ENCODE results near the gene ZNF569.
A peak's percentile ranks its signal among the peaks of the same experiment; 100 is the strongest.
"Not testable (repeated sequence)": the region's sequence is repeated elsewhere in the genome, so short reads cannot be mapped to it uniquely, and the experiment has no call there.

The ZNF569 gene

DNA sequence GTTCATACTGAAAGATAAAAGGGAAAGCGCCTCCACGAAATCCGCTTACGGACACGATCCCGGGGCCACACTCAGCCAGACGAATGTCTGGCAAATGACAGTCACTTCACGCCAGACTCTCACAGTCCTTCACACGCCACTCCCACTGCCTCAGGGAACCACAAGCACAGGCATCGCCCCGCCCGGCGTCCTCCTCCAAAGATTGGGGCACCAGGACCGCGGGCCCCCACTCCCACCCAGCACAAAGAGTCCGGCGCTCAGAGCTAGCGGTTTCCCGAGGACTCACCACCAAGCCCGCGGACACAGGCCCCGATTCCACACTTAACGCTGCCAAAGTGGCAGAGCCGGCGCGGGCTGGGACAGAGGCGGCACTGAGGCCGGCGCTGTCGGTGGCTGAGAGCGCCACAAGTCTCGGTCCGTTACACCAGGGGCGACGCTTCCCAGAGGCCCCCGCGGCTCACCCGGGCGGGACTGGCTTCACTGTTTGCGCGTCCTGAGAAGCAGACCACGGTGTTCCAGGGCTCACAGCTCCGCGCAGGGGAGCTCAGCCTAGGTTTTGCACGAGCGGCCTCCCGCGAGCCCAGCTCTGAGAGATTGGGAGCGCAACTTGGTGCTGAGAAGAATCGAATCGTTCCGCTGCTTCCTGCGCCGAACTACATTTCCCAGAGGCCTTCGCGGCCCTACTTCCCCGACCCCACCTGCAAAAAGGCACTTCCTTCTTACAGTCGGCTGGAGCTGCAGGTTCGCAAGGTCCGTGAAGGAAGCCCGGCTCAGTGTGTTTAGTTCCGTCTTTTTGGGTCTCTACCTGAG lies at the start of gene ZNF569:
TSS of gene ZNF569 (minus strand) at position 647 of the 810 bp plus-strand sequence. CDS start 22,523 bp downstream, outside the sequence.
- DNase-seq, result peak; percentile 89

DNA sequence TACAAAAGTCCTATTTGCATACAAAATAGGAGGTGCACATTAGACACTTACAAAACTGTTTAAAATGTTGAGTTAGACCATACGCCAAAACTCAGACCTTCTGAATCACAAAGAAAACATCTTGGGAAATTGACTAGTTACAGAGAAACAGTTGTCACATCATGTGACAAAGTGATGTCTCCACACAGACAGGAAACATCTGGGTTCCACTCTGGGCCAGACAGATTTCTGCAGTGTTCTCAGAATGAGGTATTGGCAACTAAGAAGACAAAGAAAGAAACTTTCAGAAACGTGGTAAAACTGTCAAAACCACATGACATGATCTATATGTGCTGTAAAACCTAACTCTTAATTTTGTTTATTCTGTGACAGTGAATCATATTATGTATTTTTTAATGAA lies 46.2 kb upstream of the ZNF569 start:
- DNase-seq, result no peak

DNA sequence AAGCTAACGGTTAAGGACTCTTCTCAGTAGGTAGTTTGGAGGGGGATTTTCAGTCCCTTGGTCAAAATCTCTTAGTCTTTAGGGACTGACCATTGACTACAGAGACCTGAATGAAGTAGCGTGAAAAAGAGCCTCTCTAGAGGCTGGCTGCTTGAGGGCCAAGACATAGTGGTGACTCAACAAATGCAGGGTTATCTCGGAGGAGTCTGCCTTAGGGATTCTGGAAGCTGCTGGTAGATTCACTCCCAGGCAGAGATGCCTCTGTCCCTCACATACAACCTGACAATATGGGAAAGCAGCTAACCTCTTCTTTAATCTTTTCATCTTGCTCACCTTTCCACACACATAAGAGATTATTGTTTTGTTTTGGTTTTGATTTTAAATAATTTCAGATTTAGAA lies 44.6 kb upstream of the ZNF569 start:
- no peak for DNase-seq

DNA sequence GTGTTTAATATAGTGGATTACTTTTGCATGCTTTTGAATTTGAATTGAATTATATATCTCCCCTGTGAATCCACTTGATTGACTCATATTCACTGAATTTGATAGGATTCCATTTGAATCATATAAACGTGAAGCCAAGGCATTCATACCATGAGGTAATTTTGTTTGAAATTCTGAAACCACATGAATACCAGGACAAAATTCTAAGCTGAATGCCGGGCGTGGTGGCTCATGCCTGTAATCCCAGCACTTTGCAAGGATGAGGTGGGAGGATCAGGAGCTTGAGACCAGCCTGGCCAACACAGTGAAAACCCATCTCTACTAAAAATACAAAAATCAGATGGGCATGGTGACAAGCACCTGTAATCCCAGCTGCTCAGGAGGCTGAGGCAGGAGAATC lies 43.9 kb upstream of the ZNF569 start:
- no peak for DNase-seq

DNA sequence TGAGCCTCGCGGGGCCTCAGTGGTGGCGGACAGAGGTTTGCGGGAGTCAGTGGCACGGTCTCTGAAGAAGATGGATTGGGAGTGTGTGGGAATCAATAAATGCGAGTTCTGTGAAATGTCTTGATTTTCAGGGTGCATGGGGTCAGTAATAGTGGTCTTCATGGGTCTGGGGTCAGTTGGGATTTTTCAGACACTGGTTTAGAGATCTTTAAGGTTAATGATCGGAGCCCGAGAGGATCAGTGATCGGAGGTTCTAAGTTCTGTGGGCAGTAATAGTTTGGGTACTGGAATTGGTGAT lies 39.9 kb upstream of the ZNF569 start:
- no peak for DNase-seq

DNA sequence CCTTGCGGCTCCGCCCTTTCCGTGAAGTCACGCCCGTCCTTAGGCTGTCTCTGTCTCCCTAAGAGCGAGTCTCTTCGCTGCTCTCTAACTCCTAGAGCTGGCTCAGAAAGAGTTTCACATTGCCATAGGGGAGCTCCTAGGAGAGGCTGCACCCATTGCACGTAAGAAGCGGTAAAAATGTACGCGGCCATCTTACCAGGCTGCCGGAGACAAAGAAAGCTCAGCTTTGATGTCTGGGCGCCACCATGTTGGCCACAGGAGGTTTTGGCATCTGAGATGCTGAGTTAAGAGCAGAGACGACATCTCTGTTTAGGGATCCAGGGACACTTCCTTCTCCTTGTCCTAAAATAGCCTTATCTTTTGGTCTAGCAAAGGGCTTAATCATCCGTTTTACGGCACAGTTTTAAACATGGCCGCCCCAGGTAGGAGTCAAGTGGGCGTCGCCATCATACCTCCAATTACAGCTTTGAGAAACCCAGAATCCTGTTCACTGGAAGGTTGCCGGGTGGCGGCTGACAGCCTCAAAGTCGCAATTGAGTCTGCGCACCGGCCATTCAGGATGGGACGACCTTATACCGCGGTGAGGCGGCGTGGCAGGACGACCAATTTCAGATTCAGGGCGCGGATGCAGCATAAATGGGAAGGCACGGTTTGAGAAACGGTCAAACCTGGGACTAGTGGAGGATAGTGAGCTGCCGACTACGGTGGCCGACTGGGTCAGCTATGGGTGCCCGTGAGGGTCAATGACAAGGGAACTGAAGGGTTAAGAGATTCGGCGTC lies 39.3 kb upstream of the ZNF569 start, which contains the start of gene ZNF793:
TSS of gene ZNF793 (plus strand) at position 553 of the 780 bp plus-strand sequence. CDS start 16,501 bp downstream, outside the sequence.
- peak; percentile 87 for DNase-seq

DNA sequence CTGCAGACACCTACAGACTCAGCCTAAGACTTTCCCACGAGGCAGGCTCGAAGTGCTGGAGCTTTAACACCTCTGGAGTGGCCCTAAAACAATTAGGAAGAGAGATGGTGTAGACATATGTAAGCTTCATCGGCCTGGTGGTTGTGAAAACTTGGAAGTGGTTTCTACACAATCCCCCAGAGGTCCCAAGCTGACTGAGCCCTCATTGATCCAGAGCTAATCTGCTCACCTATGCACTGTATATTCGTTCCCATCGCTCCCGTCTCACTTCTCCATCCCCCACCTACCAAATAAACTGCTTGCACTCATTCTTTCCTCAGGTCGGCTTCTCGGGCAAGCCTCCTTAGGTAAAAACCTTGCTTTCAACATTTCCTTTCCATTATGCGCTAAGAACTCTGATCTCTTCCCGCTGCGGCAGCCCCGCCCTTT lies 38.7 kb upstream of the ZNF569 start:
- no peak for DNase-seq

DNA sequence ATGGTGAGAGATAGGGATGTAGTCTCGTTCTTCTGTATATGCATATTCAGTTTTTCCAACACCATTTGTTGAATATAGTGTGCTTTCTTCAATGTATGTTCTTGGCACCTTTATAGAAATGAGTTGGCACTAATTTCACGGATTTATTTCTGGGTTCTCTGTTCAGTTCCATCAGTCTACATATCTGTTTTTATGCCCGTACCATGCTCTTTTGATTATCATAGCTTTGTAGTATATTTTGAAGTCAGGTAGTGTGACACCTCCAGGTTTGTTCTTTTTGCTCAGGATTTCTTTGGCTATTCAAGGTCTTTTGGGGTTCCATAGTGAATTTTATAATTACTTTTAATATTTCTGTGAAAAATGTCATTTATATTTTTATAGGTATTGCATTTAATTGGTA lies 25.0 kb upstream of the ZNF569 start:
- DNase-seq, result no peak

DNA sequence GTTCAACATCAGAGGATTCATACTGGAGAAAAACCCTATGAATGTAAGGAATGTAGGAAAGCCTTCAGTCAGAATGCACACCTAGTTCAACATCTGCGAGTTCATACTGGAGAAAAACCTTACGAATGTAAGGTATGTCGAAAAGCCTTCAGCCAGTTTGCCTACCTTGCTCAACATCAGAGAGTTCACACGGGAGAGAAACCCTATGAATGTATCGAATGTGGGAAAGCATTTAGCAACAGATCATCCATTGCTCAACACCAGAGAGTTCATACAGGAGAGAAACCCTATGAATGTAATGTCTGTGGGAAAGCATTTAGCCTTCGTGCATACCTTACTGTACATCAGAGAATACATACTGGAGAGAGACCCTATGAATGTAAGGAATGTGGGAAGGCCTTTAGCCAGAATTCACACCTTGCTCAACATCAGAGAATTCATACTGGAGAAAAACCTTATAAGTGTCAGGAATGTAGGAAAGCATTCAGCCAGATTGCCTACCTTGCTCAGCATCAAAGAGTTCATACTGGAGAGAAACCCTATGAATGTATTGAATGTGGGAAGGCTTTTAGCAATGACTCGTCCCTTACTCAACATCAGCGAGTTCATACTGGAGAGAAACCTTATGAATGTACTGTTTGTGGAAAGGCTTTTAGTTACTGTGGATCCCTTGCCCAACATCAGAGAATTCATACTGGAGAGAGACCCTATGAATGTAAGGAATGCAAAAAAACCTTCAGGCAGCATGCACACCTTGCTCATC lies 17.3 kb upstream of the ZNF569 start:
- no peak for DNase-seq

DNA sequence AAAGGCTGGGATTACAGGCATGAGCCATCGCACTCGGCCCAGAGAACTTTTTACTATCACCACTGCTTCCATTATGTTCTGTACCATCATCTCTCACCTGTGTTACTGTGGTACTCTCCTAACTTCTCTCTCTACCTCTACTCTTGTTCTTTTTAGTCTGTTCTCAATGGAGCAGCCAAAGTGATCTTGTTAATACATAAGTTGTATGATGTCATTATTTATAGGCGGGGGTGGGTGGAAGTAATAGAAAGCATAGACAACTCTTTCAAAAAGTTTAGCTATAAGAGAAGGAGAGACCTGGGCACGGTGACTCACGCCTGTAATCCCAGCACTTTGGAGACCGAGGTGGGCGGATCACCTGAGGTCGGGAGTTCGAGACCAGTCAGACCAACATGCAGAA lies 4.9 kb upstream of the ZNF569 start:
- DNase-seq, result no peak

DNA sequence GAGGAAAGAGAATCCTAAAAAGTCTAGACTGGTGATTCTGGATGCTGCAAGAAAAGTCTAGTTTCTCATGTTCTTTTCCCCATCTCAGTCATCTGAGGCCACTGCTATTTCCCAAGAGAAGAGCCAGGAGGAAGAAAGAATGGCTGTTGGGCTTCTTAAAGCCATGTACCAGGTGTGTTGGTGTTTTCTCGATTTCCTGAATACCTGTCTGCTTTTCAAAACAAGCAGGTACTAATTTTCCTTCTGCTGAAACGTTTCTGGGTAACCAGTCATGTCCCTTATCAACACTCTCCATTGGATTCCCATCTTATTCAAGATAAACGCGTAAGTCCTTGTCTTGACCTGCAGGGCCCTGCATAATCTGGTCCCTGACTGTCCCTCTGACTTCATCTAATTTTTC lies 3.0 kb upstream of the ZNF569 start:
- no peak for DNase-seq

DNA sequence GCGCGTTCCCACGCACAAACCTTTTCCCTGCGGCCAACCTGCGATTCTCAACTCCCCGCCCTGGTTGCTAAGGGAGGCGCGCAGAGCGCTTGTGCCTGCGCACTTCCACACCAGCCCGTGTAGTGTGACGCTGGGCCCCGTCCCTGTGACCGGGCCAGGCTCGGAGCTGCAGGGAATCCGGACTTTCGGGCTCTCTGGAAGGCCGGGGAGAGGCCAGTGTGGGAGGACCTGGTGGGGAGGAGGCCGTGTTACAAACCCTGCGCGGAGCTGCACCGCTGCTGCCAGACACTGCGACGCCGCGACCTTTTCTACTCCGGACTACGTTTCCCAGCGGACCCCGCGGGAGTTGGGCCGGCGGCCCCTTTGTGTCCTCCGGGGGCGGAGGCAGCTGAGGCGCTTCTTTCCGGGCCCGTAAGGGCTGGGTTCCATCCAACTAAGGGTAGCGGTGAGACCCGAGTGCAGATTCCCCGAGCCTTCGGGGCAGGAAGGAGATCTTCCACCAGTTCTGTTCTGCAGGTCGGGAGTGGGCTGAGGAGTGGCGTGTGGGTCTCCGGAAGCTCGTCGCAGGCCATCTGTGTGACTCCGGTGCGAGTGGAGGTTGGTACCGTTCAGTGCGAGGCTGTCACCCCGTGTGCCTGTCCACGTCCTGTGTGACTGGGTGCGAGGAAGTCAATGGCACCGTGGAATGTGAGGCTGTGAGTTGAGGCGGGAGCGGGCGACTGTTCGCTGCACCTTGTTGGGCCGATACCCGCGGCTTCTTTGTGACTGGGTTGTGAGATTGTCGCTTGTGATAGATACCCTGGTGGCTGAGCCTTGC lies 1.9 kb upstream of the ZNF569 start, which contains the start of gene ZNF570:
TSS of gene ZNF570 (plus strand) at position 396 of the 817 bp plus-strand sequence. CDS start 999 bp downstream, outside the sequence.
- peak; percentile 92 for DNase-seq

DNA sequence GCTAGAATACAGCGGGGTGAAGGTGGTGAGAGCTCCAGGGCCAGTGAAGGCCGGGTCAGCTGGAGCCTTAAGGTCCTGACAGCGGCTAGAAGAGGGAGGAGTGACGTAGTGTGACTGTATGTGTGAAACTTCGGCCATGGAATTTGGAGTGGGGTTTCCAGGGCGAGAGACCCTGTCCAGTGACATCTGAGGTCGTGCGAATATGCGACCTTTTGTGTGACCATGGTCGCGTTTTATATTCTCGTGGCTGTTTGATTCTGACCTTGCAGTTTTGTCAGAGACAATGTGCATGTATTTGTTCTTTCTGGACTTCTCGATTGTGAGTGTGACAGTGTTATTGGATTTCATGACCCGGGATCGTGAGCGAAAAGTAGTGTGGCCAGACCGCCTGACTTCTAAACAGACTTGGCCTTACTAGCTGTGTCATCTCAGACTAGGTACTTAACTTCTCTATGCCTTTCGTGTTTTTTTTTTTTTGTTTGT lies 405 bp upstream of the ZNF569 start:
- no peak for DNase-seq

DNA sequence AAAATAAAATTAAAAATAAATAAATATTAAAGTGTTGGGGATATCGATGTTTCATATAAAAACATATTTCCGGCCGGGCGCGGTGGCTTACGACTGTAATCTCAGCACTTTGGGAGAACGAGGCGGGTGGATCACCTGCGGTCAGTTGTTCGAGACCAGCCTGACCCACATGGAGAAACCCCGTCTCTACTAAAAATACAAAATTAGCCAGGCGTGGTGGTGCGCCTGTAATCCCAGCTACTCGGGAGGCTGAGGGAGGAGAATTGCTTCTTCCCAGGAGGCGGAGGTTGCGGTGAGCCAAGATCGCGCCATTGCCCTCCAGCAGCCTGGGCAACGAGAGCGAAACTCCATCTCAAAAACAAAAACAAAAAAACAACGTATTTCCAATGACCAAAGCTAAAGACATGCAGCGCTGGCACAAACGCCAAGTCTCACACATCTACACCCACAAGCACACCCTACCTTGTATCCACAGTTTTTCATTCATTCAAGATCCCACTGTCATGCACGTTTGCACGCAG lies 907 bp downstream of the ZNF569 start:
- DNase-seq, result no peak

DNA sequence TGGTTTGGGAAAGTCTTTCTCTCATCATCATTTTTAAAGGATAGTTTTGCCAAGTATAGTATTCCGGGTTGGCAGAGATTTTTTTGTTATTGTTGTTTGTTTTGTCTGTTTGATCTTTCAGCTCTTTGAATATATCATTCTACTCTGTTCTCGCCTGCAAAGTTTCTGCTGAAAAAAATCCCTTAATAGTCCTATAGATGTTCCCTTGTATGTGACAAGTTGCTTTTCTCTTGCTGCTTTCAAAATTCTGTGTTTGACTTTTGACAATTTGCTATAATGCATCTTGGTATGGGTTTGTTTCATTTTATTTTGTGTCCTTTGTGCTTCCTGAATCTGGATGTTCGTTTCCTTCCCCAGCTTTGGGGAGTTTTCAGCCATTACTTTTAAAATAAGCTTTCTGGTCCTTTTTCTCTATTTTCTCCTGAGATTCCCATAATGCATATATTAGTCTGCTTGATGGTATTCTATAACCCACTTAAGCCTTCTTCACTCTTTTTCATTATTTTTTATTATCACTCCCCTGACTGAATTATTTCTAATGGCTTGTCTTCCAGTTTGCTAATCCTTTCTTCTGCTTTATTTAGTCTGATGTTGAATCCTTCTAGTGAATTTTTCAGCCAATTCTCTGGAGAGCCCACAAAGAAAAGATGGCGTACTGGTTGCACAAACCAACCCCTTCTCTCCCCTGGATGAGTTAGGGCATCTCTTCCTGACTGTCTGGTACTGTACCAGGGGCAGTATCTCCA lies 14.6 kb downstream of the ZNF569 start:
- no peak for DNase-seq

DNA sequence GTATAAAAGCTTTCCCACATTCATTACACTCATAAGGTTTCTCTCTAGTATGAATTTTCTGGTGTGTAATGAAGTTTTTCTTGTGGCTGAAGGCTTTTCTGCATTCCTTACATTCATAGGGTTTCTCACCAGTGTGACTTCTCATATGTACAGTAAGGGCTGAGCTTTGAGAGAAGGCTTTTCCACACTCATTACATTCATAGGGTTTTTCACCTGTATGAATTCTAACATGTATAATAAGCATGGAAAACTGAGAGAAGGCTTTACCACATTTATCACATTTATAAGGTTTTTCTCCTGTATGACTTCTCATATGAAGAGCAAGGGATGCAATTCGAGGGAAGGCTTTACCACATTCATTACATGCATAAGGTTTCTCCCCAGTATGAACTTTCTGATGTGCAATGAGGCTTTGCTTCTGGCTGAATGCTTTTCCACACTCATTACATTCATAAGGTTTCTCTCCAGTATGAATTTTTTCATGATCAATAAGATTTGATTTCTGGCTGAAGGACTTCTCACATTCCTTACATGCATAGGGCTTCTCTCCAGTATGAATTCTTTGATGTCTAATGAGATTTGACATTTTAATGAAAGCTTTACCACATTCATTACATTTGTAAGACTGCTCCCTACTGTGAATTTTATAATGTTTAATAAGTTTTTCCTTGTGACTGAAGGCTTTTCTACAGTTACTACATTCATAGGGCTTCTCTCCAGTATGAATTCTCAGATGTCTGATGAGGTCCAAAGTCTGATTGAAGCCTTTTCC lies 53.7 kb downstream of the ZNF569 start:
- no peak for DNase-seq

DNA sequence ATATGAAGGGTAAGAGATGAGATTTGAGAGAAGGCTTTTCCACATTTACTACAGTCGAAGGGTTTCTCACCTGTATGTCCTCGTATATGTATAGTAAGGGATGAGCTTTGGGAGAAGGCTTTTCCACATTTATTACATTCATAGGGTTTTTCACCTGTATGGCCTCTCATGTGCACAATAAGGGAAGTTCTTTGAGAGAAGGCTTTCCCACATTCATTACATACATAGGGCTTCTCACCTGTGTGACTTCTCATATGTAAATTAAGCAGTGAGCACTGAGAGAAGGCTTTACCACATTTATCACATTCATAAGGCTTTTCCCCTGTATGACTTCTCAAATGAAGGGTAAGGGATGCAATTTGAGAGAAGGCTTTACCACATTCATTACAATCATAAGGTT lies 54.5 kb downstream of the ZNF569 start:
- no peak for DNase-seq

DNA sequence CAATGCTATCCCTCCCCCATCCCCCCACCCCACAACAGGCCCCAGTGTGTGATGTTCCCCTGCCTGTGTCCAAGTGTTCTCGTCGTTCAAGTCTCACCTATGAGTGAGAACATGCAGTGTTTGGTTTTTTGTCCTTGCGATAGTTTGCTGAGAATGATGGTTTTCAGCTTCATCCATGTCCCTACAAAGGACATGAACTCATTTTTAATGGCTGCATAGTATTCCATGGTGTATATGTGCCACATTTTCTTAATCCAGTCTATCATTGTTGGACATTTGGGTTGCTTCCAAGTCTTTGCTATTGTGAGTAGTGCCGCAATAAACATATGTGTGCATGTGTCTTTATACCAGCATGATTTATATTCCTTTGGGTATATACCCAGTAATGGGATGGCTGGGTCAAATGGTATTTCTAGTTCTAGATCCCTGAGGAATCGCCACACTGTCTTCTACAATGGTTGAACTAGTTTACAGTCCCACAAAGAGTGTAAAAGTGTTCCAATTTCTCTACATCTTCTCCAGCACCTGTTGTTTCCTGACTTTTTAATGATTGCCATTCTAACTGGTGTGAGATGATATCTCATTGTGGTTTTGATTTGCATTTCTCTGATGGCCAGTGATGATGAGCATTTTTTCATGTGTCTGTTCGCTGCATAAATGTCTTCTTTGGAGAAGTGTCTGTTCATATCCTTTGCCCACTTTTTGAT lies 61.0 kb downstream of the ZNF569 start:
- DNase-seq, result not testable (repeated sequence)

DNA sequence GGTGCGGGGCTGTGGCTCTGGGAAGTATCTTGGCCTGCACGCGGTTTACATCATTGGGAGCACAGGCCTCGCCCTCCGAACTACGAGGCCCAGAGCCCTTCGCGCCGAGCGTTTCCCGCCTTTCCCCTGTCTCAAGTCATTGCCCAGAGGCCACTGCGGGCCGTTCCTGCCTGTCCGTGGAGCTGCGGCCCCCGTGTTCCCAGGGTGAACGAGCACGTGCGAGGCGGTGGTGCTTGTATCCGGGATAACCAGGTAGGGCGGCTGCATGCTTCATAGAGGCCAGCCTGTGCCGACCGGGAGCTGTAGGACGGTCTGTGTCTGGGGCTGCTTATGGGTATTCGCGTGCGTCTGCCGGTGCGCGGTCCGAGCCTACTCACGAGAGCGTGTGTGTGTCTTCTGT lies 63.8 kb downstream of the ZNF569 start:
- no peak for DNase-seq

DNA sequence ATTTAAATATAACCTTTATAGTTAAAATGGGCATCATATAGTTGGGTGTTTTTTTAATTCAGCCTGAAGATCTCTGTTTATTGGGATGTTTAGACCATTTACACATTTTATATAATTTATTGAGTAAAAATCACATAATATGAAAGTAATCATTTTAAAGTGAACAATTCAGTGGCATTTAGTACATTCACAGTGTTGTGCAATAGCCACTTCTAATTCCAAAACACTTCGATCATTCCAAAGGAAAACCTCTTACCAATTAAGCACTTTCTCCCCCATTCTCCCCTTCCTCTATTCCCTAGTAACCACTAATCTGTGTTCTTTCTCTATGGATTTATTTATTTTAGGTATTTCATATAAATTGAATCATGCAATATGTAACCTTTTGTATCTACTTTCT lies 66.2 kb downstream of the ZNF569 start:
- DNase-seq, result no peak

Data from activated CD4-positive, alpha-beta T cell treated with anti-CD3 and anti-CD28 coated beads for 48 hours (primary cell).